Thyroid gland (tissue), 4 donors: ENCODE data around the gene NGEF.

Experiments
- CTCF ChIP-seq, 6 experiments: fragments of 200-600 bp in 3 of 6; fragments of 450-650 bp in 3 of 6; sonication (generic) in 3 of 6; IDR thresholded peaks; one replicate each; pipeline ENCODE4 v1.5.1; 2016 to 2019; ENCODE audit warnings: antibody characterized with exemption in 6 of 6, mild to moderate bottlenecking in 2 of 6, inconsistent platforms in 1 of 6, moderate library complexity in 1 of 6
- POLR2A ChIP-seq, 2 donors: fragments of 450-650 bp; IDR thresholded peaks; one replicate each; pipeline ENCODE4 v1.6.1; 2017; ENCODE audit warnings: antibody characterized with exemption in 2 of 2, mild to moderate bottlenecking in 2 of 2, moderate library complexity in 1 of 2

DNA sequence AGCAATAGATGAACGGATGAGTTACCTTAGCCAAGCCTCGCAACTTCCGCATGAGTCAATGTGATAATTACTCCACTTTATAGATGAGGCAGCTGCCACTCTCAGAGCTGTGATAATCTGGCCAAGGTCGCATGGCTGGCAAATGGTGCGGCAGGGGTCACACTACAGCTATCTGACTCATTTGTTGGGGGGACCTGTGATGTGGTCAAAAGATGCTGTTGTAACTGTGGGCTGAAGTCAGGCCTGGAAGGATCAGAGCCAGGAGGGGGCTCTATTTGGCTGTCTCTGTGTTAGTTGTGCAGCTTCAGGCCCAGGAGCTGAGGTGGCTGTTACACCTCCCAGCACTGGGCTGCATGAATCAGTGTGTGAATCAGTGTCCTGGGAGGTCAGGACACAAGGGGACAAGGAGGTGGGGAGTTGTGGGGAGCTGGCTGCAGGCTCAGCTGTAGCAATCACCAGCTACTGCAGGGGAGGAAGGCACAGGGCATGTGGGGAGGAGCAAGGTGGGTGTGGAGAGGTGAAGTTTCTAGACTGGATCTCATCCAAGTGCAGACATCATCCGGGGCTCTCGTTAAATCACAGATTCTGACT lies 33.1 kb downstream of the NGEF start:
- TF ChIP-seq CTCF (IDR thresholded peaks at IDR 0.05), result no peak
- TF ChIP-seq POLR2A (IDR thresholded peaks at IDR 0.05), result no peak
